T-helper 1 cell treated with Interleukin-12 subunit alpha and Interleukin-12 subunit beta and Interleukin-4 antibody, amounts not matched to agents 30 μg/mL and 1 μg/mL, for 36 hours (primary cell): ENCODE measurements around the gene TAF11L2.
"Not testable (repeated sequence)": the region's sequence is repeated elsewhere in the genome, so short reads cannot be mapped to it uniquely, and the experiment has no call there.

ENCODE experiments used
- H3K27ac Mint-ChIP-seq: one replicate; pipeline ENCODE4 v1.8.0; 2021; ENCODE audit warnings: mild to moderate bottlenecking, mixed read lengths
- H3K27me3 Mint-ChIP-seq: one replicate; pipeline ENCODE4 v1.8.0; 2021; ENCODE audit warnings: low read depth, mixed read lengths
- H3K36me3 Mint-ChIP-seq: one replicate; pipeline ENCODE4 v1.8.0; 2021; ENCODE audit warnings: low read depth, mixed read lengths
- H3K4me1 Mint-ChIP-seq: one replicate; pipeline ENCODE4 v1.8.0; 2021; ENCODE audit warnings: low read depth, mixed read lengths
- H3K4me3 Mint-ChIP-seq: one replicate; pipeline ENCODE4 v1.8.0; 2021; ENCODE audit warnings: mild to moderate bottlenecking, moderate library complexity, mixed read lengths
- H3K9me3 Mint-ChIP-seq: one replicate; pipeline ENCODE4 v1.8.0; 2021; ENCODE audit warnings: mixed read lengths

The TAF11L2 gene

DNA sequence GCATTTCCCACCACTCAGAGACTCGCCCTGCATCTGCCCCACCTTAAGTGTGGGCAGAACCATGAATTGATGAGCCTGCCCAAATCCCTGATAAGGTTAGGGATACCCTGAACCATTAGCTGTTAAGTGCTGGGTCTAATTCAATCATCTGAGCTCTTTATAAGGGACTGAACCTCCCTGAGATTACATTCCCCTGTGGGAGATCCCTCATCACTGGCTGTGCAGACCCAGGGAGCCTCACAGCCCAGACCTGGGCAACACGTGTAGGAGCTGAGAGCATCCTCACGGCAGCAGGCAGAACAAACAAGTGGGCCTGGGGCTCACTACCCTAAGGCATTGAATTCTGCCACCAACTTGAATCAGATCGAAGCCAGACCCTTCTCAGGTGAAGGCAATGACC is 585 bp upstream of the TAF11L2 start:
- no peak overlapping the region for H3K4me3 Mint-ChIP-seq
- no peaks in the 10 kb centered on the region for H3K36me3 Mint-ChIP-seq
- peaks cover 22% of the 10 kb centered on the region for H3K9me3 Mint-ChIP-seq
- no peaks in the 10 kb centered on the region for H3K27me3 Mint-ChIP-seq
- no peaks in the 10 kb centered on the region for H3K4me1 Mint-ChIP-seq
- H3K27ac Mint-ChIP-seq = no peak overlapping the region

GRCh38 chr5:17511775-17512325 is 13.8 kb downstream of the TAF11L2 start:
- Mint-ChIP-seq H3K4me1 (no peaks in the 10 kb centered on the region), H3K9me3 (peaks cover 14% of the 10 kb centered on the region), H3K36me3 (no peaks in the 10 kb centered on the region), H3K27me3 (no peaks in the 10 kb centered on the region), H3K4me3 (no peak overlapping the region), H3K27ac (no peak overlapping the region)

- not testable (repeated sequence) for H3K27ac Mint-ChIP-seq, H3K9me3 Mint-ChIP-seq, H3K36me3 Mint-ChIP-seq, H3K4me1 Mint-ChIP-seq, H3K4me3 Mint-ChIP-seq, H3K27me3 Mint-ChIP-seq
Observed at GRCh38 chr5:17517526-17517925, 19.5 kb downstream of the TAF11L2 start.

DNA sequence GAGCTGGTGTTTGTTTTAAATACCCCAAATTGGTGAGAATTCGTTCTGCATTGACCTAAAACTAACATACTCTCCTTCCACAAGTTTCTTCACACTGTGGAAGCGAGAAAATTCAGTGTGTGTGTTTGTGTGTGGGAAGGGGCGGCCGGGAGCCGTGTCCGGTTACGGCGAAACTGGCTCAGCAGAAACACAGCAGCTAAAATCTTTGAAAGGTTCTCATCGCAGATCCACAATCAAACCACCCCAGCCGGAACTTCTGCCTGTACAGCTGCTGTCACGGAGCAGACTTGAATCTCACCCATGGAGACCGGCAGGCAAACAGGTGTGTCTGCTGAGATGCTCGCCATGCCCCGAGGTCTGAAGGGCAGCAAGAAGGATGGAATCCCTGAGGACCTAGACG is 20.0 kb downstream of the TAF11L2 start, which contains the start of gene TAF11L3:
Gene TAF11L3 (plus strand): TSS at position 301 of the 400 bp plus-strand sequence.
- not testable (repeated sequence) for H3K36me3 Mint-ChIP-seq, H3K27me3 Mint-ChIP-seq, H3K27ac Mint-ChIP-seq, H3K4me1 Mint-ChIP-seq, H3K4me3 Mint-ChIP-seq, H3K9me3 Mint-ChIP-seq

- H3K27me3 Mint-ChIP-seq, H3K36me3 Mint-ChIP-seq, H3K9me3 Mint-ChIP-seq, H3K27ac Mint-ChIP-seq, H3K4me1 Mint-ChIP-seq, H3K4me3 Mint-ChIP-seq: not testable (repeated sequence)
Observed at GRCh38 chr5:17519508-17519907, 21.5 kb downstream of the TAF11L2 start.

- H3K4me1 Mint-ChIP-seq, H3K36me3 Mint-ChIP-seq, H3K4me3 Mint-ChIP-seq, H3K27ac Mint-ChIP-seq, H3K9me3 Mint-ChIP-seq, H3K27me3 Mint-ChIP-seq: not testable (repeated sequence)
Observed at GRCh38 chr5:17521501-17521900, 23.5 kb downstream of the TAF11L2 start, which contains the start of gene TAF11L4. TSS of gene TAF11L4 (plus strand) at chr5:17521801.

DNA sequence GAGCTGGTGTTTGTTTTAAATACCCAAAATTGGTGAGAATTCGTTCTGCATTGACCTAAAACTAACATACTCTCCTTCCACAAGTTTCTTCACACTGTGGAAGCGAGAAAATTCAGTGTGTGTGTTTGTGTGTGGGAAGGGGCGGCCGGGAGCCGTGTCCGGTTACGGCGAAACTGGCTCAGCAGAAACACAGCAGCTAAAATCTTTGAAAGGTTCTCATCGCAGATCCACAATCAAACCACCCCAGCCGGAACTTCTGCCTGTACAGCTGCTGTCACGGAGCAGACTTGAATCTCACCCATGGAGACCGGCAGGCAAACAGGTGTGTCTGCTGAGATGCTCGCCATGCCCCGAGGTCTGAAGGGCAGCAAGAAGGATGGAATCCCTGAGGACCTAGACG is 26.9 kb downstream of the TAF11L2 start, which contains the start of gene TAF11L5:
Gene TAF11L5 (plus strand): TSS at position 301 of the 400 bp plus-strand sequence.
- not testable (repeated sequence) for H3K9me3 Mint-ChIP-seq, H3K36me3 Mint-ChIP-seq, H3K4me3 Mint-ChIP-seq, H3K27me3 Mint-ChIP-seq, H3K27ac Mint-ChIP-seq, H3K4me1 Mint-ChIP-seq

DNA sequence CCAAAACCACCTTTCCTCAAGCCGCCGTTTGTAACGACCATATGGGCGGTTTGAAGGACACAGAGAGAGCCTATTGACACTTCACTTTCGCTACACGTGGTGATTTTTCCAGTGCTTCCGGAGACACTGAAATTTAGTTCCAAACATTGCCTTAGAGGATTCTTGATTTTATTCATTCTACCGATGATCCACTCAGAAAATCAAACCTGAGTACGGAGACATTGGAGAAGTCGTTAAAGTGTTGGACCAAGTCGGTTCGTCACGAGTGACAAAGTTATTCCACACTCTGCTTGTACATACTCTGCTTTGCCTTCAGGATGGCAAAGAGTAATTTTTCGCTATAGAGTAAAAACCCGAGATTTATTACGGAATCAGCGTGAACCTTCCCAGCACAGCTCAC is 28.5 kb downstream of the TAF11L2 start:
- not testable (repeated sequence) for H3K4me1 Mint-ChIP-seq, H3K36me3 Mint-ChIP-seq, H3K9me3 Mint-ChIP-seq, H3K4me3 Mint-ChIP-seq, H3K27me3 Mint-ChIP-seq, H3K27ac Mint-ChIP-seq

GRCh38 chr5:17528369-17528768 is 30.3 kb downstream of the TAF11L2 start, which contains the start of gene TAF11L6:
TSS of gene TAF11L6 (plus strand) at chr5:17528669.
- H3K27ac Mint-ChIP-seq, H3K9me3 Mint-ChIP-seq, H3K4me3 Mint-ChIP-seq, H3K27me3 Mint-ChIP-seq, H3K4me1 Mint-ChIP-seq, H3K36me3 Mint-ChIP-seq: not testable (repeated sequence)
